HG03045 (cell line): Measurements from ENCODE around the gene SLC6A4.
"Not testable (repeated sequence)": the region's sequence is repeated elsewhere in the genome, so short reads cannot be mapped to it uniquely, and the experiment has no call there.

Experiments used
- ATAC-seq: cut with Tn5 transposase; IDR thresholded peaks from one replicate; pipeline ENCODE4 v1.9.1; 2021; ENCODE audit warnings: mild to moderate bottlenecking, moderate library complexity; ENCODE audit not compliant: unreplicated experiment

Gene SLC6A4

GRCh38 chr17:30186761-30187160 is 48.7 kb downstream of the SLC6A4 start:
- ATAC-seq, result no peak

DNA sequence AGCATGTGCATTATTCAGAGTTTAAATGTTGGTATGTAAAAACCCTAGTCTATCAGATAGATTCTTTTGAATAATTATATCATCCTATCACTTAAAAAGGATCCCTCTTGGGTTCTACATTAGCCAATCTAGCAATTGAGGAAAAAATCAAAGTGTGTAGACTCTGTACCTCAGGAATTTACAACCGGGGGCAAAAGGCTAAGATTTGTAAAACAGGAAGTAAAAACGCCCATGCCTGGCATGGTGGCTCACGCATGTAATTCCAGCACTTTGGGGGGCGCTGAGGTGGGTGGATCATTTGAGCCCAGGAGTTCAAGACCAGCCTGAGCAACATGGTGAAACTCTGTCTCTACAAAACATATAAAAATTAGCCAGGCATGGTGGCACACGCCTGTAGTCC is 58.6 kb downstream of the SLC6A4 start:
- no peak for ATAC-seq

DNA sequence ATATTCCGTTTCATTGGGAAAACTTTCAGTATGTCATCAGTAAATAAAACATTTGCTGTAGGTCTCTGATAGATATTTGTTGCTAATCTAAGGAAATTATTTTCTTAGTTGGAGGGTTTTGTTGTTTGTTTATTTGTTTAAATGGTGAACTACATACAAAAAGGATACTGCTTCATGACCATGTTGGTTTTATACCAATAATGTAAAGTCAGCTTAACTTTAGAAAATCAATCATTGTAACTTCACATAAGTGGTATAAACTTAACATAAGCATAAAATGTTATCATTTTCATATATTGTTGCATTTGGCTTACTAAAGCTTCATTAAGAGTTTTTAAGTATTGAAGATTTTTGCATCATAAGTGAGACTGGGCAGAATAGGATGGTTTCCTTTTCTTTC is 60.9 kb downstream of the SLC6A4 start:
- ATAC-seq, result no peak

GRCh38 chr17:30173649-30174048 is 61.8 kb downstream of the SLC6A4 start:
- ATAC-seq, result no peak

DNA sequence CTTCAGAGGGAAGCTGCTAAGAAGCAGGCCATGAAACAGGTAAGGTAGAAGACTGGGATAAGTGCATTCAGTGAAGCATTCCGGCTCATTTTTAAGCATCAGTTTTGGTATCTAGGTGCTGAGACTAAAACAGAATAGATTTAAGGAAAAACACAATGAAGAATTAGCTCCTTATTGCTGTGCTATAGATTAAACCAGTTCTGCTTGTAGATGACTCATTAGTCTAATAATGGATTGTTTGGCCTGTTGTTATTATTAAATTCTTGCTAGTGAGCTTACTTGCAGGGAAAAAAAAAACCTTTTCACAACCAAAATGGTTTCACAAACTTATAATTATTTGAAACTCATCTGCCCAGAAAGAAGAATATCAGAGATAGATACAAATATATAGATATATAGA is 62.9 kb downstream of the SLC6A4 start:
- no peak for ATAC-seq

GRCh38 chr17:30170415-30170987 is 65.0 kb downstream of the SLC6A4 start:
- no peak for ATAC-seq

DNA sequence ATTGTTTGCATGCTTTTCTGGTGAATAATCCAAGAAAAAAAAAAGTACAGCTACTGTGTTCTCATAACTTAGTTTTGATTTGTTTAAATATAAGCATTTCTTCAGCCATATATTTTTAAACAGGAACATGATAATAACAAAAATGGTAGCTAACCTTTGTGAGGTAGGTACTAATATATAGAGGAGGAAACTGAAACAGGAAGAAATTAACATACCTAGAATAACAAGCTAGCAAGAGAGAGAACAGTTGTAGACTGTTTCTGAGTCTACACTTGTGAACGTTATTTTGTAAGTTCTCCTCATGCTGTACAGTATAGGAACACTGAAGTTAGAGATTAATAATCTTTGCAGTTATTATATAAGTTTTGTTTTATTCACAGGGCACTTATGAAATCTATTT is 69.5 kb downstream of the SLC6A4 start:
- ATAC-seq, result no peak

DNA sequence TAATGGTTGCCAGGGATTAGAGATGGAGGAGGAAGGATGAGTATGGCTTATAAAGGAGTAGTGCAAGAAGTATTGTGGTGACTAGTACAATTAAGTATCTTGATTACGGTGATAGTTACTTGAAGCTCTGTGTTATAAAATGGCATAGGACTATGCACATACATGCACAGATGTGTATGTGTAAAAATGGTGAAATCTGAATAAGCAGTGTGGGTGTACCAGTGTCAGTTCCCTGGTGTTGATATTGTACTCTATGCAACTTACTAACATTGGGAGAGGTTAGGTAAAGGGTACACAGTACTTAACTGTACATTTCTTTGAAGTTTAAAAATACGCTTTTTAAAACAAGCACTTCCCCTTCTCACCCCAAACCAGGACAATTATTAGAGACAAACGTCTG is 70.3 kb downstream of the SLC6A4 start:
- no peak for ATAC-seq

DNA sequence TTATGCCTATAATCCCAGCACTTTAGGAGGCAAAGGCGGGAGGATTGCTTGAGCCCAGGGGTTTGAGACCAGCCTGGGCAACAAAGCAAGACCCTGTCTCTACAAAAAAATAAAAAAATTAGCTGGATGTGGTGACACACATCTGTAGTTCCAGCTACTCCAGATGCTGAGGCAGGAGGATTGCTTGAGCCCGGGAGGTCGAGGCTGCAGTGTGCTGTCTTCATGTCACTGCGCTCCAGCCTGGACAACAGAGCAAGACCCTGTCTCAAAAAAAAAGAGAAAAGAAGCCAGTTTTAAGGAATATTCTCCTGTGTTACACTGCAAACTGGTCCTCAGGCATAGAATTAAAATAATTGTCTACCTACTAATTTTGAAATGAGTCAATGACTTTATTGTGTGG is 71.0 kb downstream of the SLC6A4 start:
- no peak for ATAC-seq

DNA sequence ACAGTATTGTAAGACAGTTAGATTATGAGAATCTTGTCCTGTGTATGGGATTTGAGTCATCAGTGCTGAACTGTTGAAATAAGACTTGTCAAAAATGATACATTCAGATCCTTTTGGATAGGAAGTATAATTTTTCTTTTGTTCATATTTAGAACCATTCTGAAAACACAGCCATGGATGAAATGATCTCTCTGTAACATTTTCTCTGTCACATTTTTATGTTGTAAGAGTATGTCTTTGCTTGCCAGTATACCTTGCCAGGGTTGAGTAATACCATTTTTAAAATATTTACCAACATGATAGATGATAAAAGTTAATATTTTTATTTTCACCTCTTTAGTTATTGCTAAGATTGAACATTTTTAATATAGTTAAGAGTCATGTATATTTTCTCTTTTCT is 73.9 kb downstream of the SLC6A4 start:
- no peak for ATAC-seq

- ATAC-seq, result no peak
Observed at GRCh38 chr17:30160419-30161172, 74.9 kb downstream of the SLC6A4 start.

- ATAC-seq, result no peak
Observed at GRCh38 chr17:30158896-30159625, 76.4 kb downstream of the SLC6A4 start.

GRCh38 chr17:30155389-30155788 is 80.1 kb downstream of the SLC6A4 start:
- no peak for ATAC-seq

GRCh38 chr17:30153463-30153862 is 82.0 kb downstream of the SLC6A4 start:
- ATAC-seq, result no peak

DNA sequence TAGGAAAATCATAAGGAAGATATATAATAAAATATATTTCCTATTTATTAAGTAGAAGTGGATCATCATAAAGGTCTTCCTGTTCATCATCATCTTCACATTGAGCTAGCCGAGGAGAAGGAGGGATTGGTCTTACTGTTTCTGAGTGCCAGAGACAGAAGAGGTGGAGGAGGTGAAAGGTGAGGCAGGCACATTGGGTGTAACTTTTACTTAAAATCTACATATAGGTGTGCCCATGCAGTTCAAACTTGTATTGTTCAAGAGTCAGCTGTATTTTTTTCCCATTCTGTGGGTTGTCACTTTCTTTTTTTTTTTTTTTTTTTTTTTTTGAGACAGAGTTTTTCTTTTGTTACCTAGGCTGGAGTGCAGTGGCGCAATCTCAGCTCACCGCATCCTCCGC is 84.0 kb downstream of the SLC6A4 start:
- no peak for ATAC-seq

- no peak for ATAC-seq
Observed at GRCh38 chr17:30148376-30148775, 87.1 kb downstream of the SLC6A4 start.

DNA sequence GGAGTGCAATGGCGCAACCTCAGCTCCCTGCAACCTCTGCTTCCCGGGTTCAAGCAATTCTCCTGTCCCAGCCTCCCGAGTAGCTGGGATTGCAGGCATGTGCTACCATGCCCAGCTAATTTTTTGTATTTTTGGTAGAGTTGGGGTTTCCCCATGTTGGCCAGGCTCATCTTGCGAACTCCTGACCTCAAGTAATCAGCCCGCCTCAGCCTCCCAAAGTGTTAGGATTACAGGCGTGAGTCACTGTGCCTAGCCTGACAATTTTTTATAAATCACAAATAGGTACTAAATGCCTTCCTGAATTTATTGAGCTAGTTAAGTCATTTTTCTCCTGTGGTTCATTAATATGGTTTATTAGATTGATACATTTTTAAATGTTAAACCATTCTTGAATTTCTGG is 87.6 kb downstream of the SLC6A4 start:
- not testable (repeated sequence) for ATAC-seq
